Measurements from ENCODE around the gene IGFBP4.

DNA sequence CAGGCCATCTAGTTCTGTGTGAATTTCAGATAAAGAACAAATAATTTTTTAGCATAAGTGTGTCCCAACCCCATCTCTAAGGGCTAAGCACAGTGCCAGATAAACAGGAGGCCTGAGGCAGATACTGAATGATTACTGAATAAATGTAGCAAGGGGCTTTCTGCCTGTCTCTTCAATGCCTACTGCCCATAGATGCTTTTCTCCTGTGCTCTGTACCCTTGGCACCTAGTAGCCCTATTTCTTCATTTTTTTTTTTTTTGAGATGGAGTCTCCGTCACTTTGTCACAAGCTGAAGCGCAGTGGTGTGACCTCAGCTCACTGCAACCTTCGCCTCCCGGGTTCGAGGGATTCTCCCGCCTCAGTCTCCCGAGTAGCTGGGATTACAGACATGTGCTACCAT, 25.3 kb downstream of the IGFBP4 start:
- no peak for TF ChIP-seq POLR2A (IDR thresholded peaks at IDR 0.05)
- TF ChIP-seq CTCF (IDR thresholded peaks at IDR 0.05): no peak

Measured in lower leg skin (tissue), 3 donors.